ENCODE results near the gene SP100. TPM values are rescaled to one million over a fixed set of nuclear protein-coding genes. Genes with fewer than 3 reads are reported as not detected.

Gene SP100
- total RNA-seq, 1 donor from 2014 or later, result 110 TPM

DNA sequence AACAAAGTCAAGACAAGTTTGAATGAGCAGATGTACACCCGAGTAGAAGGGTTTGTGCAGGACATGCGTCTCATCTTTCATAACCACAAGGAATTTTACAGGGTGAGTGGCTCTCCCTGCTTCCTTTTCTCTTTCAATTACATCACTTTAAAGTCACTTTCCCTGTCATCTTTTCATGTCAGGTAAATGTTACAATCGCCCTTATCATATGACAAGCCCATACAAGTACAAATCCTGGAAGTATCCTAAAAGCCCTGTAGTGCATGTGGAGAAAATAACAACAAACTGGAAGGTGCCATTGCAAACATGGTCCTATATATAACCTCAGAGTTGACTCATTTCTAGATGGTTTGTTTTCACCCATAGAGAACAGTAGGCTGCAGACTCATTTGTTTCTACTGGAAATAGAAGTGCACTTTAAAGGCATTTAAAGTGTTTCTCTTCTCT, 126.0 kb downstream of the SP100 start:
- DNase-seq (ENCODE audit: low read depth, low spot score), result no peak

DNA sequence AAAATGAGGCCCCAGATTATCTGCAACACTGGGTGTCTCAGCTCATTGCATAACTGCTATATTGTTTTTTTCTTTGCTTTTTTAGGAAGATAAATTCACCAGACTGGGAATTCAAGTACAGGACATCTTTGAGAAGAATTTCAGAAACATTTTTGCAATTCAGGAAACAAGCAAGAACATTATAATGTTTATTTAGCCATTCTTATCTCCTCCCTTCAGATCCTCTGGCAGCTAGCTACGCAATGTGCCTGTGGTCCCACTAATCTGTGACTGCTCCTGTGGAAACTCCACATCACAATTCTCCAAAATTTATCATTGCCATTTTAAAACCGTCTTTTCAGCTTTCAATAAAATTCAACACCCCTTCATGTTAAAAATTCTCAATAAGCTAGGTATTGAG, 126.8 kb downstream of the SP100 start:
- DNase-seq (ENCODE audit: low read depth, low spot score), result no peak

DNA sequence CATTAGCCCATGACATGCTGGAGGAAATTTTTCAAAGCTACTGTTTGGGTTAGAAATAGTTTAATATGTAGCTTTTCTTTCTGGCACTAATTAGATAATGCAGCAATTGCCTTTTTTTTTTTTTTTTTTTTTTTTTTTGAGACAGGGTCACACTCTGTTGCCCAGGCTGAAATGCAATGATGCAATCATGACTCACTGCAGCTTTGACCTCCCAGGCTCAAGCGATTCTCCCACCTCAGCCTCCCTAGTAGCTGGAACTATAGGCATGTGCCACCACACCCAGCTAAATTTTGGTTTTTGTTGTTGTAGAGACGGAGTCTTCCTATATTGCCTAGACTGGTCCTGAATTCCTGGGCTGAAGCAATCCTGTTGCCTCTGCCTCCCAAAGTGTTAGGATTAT, 136.2 kb downstream of the SP100 start:
- DNase-seq (ENCODE audit: low read depth, low spot score), result no peak

DNA sequence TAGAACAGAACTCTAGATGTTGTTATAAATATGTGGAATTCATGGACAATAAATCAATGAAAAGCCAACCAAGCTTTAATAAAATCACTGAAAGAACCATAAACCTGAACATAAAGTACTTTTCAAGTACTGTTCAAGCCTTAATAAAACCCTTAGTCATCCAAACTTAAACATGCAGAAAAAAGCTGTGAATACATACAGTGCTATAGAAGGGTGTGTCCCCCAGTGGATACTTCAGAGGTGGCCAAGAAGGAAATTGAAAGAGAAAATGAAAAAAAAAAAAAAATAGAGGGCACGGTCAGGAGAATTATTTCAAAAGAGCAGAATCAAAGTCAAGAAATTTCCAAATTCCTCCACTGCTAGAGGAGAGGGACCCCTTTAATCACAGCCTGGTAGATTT, 141.1 kb downstream of the SP100 start:
- DNase-seq (ENCODE audit: low read depth, low spot score), result no peak

DNA sequence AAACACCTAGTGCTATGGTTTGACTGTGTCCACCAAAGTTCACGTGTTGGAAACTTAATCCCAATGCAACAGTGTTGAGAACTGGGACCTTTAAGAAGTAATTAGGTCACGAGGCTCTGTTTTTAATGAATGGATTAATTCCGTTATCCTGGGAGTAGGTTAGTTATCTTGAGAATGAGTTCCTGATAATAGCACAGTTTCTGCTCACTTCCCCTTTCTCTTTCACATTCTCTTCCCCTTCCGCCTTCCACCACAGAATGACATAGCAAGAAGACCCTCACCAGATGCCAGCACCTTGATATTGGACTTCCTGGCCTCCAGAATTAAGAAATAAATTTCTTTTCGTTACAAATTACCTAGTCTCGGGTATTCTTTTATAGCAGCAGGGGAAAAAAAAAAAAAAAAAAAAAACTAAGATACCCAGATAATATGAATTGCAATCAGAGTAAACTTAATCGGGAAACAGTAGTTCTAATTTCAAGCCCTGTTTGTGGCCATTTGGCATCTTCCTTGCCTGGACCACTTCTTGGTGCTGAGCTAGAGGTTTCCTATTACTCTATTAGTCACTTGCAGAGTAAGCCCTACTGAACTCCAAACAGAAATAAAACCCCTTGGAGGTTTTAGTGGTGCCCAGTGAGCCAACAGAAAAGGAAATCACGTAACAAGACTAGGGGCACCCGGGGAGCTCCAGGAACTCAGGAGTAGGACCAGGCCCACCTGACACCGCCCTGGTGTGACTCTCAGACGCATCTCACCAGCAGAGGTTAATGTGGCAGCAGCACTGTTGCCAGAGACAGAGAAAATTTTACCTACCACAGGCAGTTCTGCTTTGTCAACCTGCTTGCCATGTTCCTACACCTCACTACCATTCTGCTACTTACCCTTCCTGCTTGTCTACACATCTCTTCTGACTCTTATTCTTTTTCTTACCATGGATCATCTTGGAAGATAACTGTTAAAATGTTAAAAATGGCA, 149.1 kb downstream of the SP100 start:
- no peak for DNase-seq (ENCODE audit: low read depth, low spot score)

DNA sequence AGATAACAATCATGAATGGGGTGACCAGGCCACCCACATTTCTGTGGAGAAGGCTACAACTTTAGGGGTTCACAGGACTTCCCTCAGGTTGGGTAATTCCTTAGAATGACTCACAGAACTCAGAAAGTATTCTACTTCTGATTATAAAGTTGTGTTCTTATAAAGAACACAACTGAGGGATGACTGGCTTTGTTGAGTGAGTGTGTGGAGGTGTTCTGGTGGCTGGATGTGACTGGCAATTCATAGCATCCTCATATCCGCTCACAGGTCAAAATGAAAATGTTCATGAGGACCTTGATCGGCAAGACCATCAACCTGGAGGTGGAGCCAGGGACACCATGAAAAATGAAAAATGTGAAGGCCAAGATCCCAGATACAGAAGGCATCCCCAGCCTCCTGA, 153.3 kb downstream of the SP100 start:
- DNase-seq (ENCODE audit: low read depth, low spot score), result no peak

DNA sequence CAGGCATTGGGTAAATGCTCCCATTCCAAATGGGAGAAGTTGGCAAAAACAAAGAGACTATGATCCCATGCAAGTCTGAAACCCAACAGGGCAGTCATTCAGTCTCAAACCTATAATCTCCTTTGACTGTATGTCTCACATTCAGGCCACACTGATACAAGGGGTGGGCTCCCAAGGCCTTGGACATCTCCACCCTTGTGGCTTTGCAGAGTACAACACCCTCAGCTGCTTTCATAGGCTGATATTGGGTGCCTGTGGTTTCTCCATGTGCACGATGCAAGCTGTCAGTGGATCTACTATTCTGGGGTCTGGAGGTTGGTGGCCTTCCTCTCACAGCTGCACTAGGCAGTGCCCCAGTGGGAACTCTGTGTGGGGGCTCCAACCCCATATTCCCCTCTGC, 155.0 kb downstream of the SP100 start:
- no peak for DNase-seq (ENCODE audit: low read depth, low spot score)

DNA sequence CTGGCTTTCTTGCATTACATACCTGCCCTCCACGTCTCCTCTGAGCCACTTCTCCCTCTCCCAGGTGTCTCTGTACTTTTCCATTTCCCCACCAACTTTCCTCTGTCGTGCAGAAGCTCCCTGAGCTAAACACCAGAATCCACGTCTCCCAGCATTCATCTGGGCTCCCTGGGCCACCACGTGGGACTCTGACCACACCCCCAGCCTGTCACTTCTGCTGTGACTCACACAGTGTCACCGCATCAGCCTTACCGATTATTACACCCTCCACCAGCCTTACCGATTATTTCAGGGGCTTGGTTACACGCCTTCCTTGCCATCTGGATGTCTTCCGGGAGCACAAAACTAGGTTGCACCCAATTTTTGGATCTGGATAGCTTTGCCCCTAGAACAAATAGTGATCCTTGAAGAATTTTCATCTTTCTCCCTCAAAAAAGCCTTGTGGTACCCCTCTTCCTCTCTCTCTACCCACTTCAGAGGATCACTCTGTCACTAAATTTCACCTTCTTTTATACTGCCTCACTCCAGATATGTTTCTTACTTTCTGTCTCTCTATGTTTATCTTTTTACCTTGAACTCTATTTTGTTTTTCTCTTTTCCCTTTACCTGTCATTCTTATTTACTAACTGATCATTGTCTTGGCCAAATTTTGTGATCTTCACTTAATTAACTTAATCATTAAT, 159.8 kb downstream of the SP100 start:
- no peak for DNase-seq (ENCODE audit: low read depth, low spot score)

DNA sequence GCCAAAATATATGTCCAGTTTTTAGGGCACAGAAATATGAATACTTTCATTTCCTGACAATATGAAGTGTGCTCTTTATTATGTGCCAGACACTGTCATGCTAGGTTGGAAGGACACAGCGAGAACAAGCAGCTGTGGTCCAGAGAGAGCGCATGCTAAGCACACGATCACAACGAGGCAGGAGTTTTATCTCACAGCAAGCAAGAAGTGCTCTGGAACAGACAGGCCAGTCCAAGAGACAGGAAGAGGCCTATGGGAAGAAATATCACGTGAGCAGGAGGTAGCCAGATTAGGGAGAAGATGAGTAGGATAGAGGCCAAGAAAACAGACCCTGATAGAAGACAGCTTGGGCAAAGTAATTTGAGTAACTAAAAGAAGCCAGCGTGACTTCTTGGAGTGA, 161.1 kb downstream of the SP100 start:
- DNase-seq (ENCODE audit: low read depth, low spot score), result no peak

DNA sequence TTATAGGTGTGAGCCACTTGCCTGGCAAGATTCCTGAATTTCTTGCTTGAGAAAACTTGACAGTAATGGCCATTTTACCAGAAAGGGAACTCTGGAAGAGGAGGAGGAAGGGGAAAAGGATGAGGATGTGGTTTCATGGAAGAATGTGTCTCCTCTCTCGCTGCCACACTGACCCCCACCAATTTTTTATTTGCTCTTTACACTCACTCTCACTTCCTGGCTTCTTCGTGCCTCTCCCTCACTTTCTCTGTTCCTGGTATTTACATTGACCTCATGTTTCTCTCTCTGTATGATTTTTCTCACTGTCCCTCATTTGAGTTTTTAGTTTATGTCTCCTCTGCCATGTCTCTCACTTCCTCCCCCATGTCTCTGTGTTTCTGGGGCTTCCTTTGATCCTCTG, 162.1 kb downstream of the SP100 start:
- no peak for DNase-seq (ENCODE audit: low read depth, low spot score)

DNA sequence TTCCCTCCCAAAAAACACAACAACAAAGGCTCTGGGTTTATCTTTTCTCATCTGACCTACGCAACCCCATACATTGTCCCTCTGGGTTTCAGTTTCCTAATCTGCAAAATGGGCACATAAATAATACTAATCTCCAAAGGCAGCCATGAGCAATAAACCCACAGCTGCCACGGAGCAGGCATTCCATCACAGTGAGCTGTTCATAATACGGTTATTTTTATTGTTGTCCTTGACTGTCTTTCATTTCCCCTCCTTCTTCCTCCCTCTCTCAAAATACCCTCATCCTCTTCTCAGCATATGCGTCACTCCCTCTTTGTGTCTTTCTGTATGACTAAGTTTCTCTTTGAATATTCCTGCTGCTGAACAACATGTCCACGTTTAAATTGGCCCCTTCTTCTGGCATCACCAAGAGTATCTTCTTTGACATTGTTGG, 166.9 kb downstream of the SP100 start:
- DNase-seq (ENCODE audit: low read depth, low spot score), result no peak

DNA sequence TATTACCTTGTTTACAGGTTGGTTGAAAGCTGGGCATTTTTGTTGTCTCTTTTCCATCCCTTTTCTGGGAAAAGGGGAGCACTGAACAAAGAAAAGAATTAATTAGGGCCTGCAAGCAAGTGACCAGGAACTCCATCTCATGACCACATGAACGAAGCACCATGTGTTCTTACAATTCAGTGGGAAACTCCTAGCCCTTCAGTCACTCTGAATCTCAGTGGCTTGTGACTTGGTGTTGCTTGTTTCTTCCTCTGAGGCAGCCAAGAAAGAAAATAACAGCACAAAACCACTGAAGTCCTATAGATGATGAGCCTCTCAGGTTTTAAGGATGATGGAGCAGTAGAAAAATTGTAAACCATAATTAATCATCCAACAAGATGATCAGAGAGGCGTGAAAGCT, 167.6 kb downstream of the SP100 start:
- DNase-seq (ENCODE audit: low read depth, low spot score), result no peak

DNA sequence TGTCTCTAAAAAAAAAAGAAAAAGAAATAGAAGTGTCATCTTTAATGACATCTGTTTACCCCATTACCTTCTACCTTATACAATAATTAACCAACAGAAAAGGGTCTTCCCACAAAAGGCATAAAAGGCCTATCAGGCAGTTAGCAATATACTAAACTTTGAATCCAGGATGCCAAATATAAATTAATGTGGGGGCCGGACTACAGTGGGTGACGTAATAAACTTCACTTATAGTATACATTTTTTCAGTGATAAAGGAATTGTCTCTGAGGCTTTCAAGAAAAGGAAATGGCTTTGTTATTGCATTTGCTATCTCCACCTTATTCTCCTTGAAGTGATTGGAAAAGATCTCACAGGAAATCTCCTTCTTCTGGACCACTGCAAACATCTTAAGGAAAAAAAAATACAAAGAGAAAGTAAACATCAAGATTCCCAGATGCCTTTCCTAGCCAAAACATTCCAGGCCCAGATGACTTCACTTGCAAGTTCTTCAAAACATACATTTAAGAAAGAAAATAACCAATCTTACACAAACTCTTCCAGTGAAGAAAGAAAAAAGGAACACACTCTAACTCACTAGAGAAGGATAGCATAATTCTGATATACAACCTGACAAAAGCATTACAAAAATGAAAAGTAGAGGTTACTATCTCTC, 170.5 kb downstream of the SP100 start:
- no peak for DNase-seq (ENCODE audit: low read depth, low spot score)

DNA sequence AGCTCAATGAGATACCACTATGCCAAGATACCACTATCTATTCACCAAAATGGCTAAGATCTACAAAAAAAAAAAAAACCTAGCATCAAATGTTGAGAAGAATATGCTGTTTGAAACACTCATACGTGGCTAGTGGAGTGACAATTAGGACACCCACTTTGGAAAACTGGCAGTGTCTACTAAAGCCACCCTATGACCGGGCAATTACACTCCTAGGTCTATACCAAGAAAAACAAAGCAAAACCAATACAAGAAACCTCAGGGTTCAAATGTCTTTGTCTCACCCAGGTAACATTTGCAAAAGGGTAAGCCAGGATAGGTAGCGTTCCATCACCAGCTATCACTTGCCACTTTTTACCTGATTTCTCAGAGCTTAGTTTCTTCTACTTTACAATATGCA, 173.0 kb downstream of the SP100 start:
- no peak for DNase-seq (ENCODE audit: low read depth, low spot score)

DNA sequence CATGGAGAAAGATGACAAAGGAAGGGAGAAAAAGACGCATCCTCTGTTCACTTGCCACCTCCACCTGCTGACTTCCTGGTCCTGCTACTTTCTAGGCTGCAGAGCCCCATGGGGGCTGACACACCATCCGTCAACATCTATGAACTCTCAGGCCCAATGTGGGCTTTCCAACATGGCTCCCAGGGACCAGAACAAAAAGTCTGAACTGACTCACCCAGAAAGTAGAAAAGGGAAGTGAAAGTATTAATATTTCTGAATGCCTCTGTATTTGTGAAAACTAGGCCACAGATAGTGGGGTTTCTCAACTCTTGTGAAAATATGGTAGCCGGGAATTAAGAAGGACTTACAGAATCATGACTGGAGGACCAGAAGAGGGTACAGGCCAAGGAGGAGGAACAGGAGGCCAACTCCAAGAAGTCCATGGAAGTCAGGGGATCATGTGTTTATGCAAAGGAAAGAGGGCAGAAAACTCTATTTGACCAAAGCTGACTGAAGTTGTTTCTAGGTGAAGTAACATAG, 173.6 kb downstream of the SP100 start:
- DNase-seq (ENCODE audit: low read depth, low spot score), result no peak

DNA sequence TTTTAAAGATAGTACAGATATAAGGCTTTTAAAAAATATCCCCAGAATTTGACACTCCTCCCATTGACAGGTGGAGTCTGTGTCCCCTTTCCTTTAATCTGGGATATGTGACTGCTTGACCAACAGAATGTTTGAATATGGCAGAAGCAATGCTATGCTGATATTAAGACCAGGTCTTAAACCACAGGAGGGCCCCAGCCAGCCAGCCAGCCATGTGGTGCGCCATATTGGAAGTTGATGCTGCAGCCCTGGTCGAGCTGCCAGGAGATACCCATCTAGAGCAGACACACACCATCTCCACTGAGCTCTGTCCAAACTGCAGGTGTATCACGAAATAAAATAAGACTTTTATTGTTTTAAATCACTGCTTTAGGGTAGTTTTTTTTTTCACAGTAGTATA, 174.3 kb downstream of the SP100 start:
- DNase-seq (ENCODE audit: low read depth, low spot score), result no peak

DNA sequence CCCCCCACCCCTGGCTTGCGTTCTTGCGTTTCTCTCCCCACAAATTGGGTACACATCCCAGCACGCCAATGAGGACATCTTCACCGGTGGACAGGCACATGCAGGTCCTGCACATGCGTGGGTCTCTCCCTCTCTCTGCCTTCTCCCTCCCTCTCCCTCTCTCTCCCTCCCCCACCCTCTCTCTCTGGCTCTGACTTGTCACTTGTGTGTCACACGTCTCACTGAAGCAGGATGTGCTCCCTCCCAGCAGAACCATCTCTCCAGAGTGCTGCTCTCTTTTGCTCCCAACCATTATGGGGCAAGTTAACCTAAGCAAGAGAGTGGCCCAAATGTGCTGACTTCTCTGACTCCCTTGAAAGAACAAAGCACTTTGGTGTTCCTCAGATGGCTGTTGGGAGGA, 175.8 kb downstream of the SP100 start:
- DNase-seq (ENCODE audit: low read depth, low spot score), result no peak

DNA sequence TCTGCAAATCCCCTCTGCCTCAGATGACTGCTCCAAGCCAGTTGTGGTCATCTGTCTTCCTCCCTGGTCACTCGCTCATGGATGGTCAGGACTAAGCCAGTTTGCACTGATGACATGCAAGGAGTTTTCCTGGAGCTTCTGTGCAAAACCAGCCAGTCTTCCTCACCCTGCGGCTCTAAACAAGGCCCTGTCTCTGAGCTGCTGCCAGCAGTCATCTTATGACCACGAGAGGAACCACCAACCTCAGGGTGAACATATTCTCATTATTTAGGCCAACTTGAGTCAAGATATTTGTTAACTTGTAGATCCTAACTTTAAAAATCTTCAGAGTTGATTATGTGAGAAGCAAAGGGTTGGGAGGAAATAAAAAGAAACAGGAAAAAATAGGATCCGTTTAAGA, 176.8 kb downstream of the SP100 start:
- DNase-seq (ENCODE audit: low read depth, low spot score), result no peak
